Measurements from ENCODE around the gene SF3B4. TPM values are rescaled to one million over a fixed set of nuclear protein-coding genes. Genes with fewer than 3 reads are reported as not detected.

The SF3B4 gene
- total and polyA plus RNA-seq, 2 of the 4 experiments (the other 2 are of a cell fraction) = 6.6 to 64.4 TPM

- H3K23ac ChIP-seq (ENCODE audit: low read depth, low read length) = no peak overlapping the region
- H2BK120ac ChIP-seq (ENCODE audit: low read depth, low read length) = no peak overlapping the region
- no peaks in the 10 kb centered on the region for H3K27me3 ChIP-seq (ENCODE audit: control insufficient read depth, insufficient read depth, low read length)
- no TSS peak for BruUV-seq (replicated peaks)
- H3K4me3 ChIP-seq (ENCODE audit: insufficient read depth, low read depth, low read length) = no peak overlapping the region
- no CpG with 5 or more reads among the region's 6 CpGs for WGBS, 2 experiments (ENCODE audit: extremely low coverage in 2 of 2, insufficient read length in 1 of 2)
- H3K9me3 ChIP-seq (ENCODE audit: control insufficient read depth, insufficient read depth, low read length) = no peaks in the 10 kb centered on the region
- H3K36me3 ChIP-seq (ENCODE audit: control insufficient read depth, insufficient read depth, low read length) = peaks cover 34% of the 10 kb centered on the region
- no peak overlapping the region for H3K4ac ChIP-seq (ENCODE audit: low read depth, low read length)
- H3K9me1 ChIP-seq (ENCODE audit: insufficient read depth, low read length) = no peaks in the 10 kb centered on the region
- H2BK20ac ChIP-seq (ENCODE audit: low read depth, low read length) = no peak overlapping the region
- no peak overlapping the region for H3K9ac ChIP-seq (ENCODE audit: low read depth, low read length)
- no peak overlapping the region for H2BK5ac ChIP-seq (ENCODE audit: low read depth, low read length, poor library complexity, severe bottlenecking)
- no peak overlapping the region for H2AK9ac ChIP-seq (replicated peaks; ENCODE audit: low read depth, low read length, poor library complexity)
- H3K79me1 ChIP-seq (ENCODE audit: low read depth in 1 of 2, low read length in 2 of 2) = no peaks in the 10 kb centered on the region; a peak in 1 of 4 replicates
- POLR2A ChIA-PET (ENCODE audit: unreplicated experiment) = no interaction called here
- TF ChIP-seq NFE2L2 (IDR thresholded peaks at IDR 0.05; ENCODE audit: low read depth, low read length) (no peak), SMC3 (IDR thresholded peaks at IDR 0.05; ENCODE audit: low read depth, low read length) (no peak), RFX5 (IDR thresholded peaks at IDR 0.05; ENCODE audit: low read depth, low read length) (no peak), CTCF (conservative IDR thresholded peaks at IDR 0.05; ENCODE audit: low read depth, low read length) (no peak), RCOR1 (IDR thresholded peaks at IDR 0.05; ENCODE audit: insufficient replicate concordance, low read length) (no peak), ELK1 (IDR thresholded peaks at IDR 0.05; ENCODE audit: borderline replicate concordance, low read depth, low read length) (no peak), MAZ (IDR thresholded peaks at IDR 0.05; ENCODE audit: borderline replicate concordance, low read depth, low read length) (no peak), POLR2A (IDR thresholded peaks at IDR 0.05; ENCODE audit: low read depth, low read length) (no peak), USF2 (IDR thresholded peaks at IDR 0.05; ENCODE audit: low read depth, low read length) (no peak), FOS (IDR thresholded peaks at IDR 0.05; ENCODE audit: low read depth, low read length) (no peak), RAD21 (IDR thresholded peaks at IDR 0.05; ENCODE audit: low read length) (no peak), CHD1 (IDR thresholded peaks at IDR 0.05; ENCODE audit: low read depth, low read length) (no peak), MXI1 (IDR thresholded peaks at IDR 0.05; ENCODE audit: borderline replicate concordance, low read depth, low read length) (no peak), CEBPB (IDR thresholded peaks at IDR 0.05; ENCODE audit: low read depth, low read length) (no peak), MAFK (IDR thresholded peaks at IDR 0.05; ENCODE audit: low read depth, low read length) (no peak)
- H4K91ac ChIP-seq (ENCODE audit: insufficient read depth, low read depth, low read length) = no peak overlapping the region
- H2AFZ ChIP-seq (replicated peaks; ENCODE audit: low read length, poor library complexity) = no peak overlapping the region
- H4K5ac ChIP-seq (ENCODE audit: low read depth, low read length) = no peak overlapping the region
- in situ Hi-C loops (cut with MboI; ENCODE audit: low sequenced_read_pairs) (no loop called here), intact Hi-C loops (cut with micrococcal nuclease) (loop anchor here (10.0 kb wide), 1 partner anchor 835 kb away; no protein-coding TSS in a partner anchor), dilution Hi-C loops (cut with HindIII; ENCODE audit: low sequenced_read_pairs, unreplicated experiment) (no loop called here)
- DNase-seq (no peak), ATAC-seq (ENCODE audit: low read depth) (no peak)
- no peak overlapping the region for H4K8ac ChIP-seq (ENCODE audit: low read depth in 2 of 2, low read length in 2 of 2)
- CTCF ChIA-PET = no interaction called here
- no peak overlapping the region for H3K27ac ChIP-seq (ENCODE audit: insufficient read depth, low read length)
- no peak overlapping the region for H3K14ac ChIP-seq (replicated peaks; ENCODE audit: low read depth, low read length)
- no peak overlapping the region for H3K4me2 ChIP-seq (ENCODE audit: low read depth, low read length)
- H2BK15ac ChIP-seq (ENCODE audit: low read depth, low read length) = no peak overlapping the region
- H3K18ac ChIP-seq (ENCODE audit: low read depth, low read length) = no peak overlapping the region
- no peak overlapping the region for H2AK5ac ChIP-seq (ENCODE audit: low read depth, low read length)
- no peak overlapping the region for H3K56ac ChIP-seq (ENCODE audit: extremely low read depth, insufficient read depth, low read length)
- no peaks in the 10 kb centered on the region for H3K4me1 ChIP-seq (ENCODE audit: control insufficient read depth, insufficient read depth, low read length)
- no peaks in the 10 kb centered on the region for H4K20me1 ChIP-seq (ENCODE audit: insufficient read depth, low read length)
Measured at GRCh38 chr1:149949911-149950310, 22.3 kb upstream of the SF3B4 start.
